ENCODE results near the gene PHLDB2. TPM values are rescaled to one million over a fixed set of nuclear protein-coding genes. Genes with fewer than 3 reads are reported as not detected.

Gene PHLDB2
- total RNA-seq, 1 donor from 2014 or later, result 170 TPM

- TF ChIP-seq CTCF (IDR thresholded peaks at IDR 0.05; ENCODE audit: insufficient read depth, low read depth, low read length), result no peak
- TF ChIP-seq EZH2 (IDR thresholded peaks at IDR 0.05; ENCODE audit: insufficient read depth, low read length), result no peak
- FAIRE-seq, result no peak
- peak overlapping the region; percentile 21 for H3K27ac Mint-ChIP-seq (ENCODE audit: unreplicated experiment)
Observed at GRCh38 chr3:111823341-111823855, 35.7 kb upstream of the PHLDB2 start.

GRCh38 chr3:111824351-111824750, 34.7 kb upstream of the PHLDB2 start:
- FAIRE-seq, result no peak
- no peaks in the 10 kb centered on the region for H3K27me3 Mint-ChIP-seq (ENCODE audit: low read depth, unreplicated experiment)
- no peak overlapping the region for H2AFZ ChIP-seq (ENCODE audit: low read depth, low read length)

More at GRCh38 chr3:111823341-111823855, 35.7 kb upstream of the PHLDB2 start:
- Mint-ChIP-seq H3K27me3 (ENCODE audit: low read depth, unreplicated experiment) (no peaks in the 10 kb centered on the region), H3K36me3 (ENCODE audit: low read depth, unreplicated experiment) (peaks cover 7% of the 10 kb centered on the region), H3K4me1 (ENCODE audit: low read depth, unreplicated experiment) (peaks cover 21% of the 10 kb centered on the region), H3K9me3 (ENCODE audit: unreplicated experiment) (peaks cover 14% of the 10 kb centered on the region), H3K4me3 (ENCODE audit: unreplicated experiment) (no peak overlapping the region)
- Histone ChIP-seq H3K36me3 (ENCODE audit: insufficient read depth, low read length) (no peaks in the 10 kb centered on the region), H2AFZ (ENCODE audit: low read depth, low read length) (no peak overlapping the region), H4K20me1 (ENCODE audit: insufficient read depth, low read length) (no peaks in the 10 kb centered on the region), H3K79me2 (ENCODE audit: insufficient read depth, low read length) (no peaks in the 10 kb centered on the region), H3K9ac (ENCODE audit: low read length) (no peak overlapping the region), H3K4me2 (ENCODE audit: low read length) (no peak overlapping the region), H3K4me3 (ENCODE audit: insufficient read depth, low read depth, low read length) (no peak overlapping the region), H3K9me3 (ENCODE audit: insufficient read depth, low read depth, low read length) (no peaks in the 10 kb centered on the region), H3K27ac (ENCODE audit: low read depth, low read length) (no peak overlapping the region), H3K27me3 (ENCODE audit: insufficient read depth, low read length) (no peaks in the 10 kb centered on the region), H3K4me1 (ENCODE audit: insufficient read depth, low read length) (no peaks in the 10 kb centered on the region)
- no peak for DNase-seq (ENCODE audit: low read depth)

More at GRCh38 chr3:111824351-111824750, 34.7 kb upstream of the PHLDB2 start:
- Histone ChIP-seq H3K27me3 (ENCODE audit: insufficient read depth, low read length) (no peaks in the 10 kb centered on the region), H3K4me1 (ENCODE audit: insufficient read depth, low read length) (no peaks in the 10 kb centered on the region), H3K79me2 (ENCODE audit: insufficient read depth, low read length) (no peaks in the 10 kb centered on the region), H3K4me2 (ENCODE audit: low read length) (no peak overlapping the region), H3K9me3 (ENCODE audit: insufficient read depth, low read depth, low read length) (no peaks in the 10 kb centered on the region), H3K27ac (ENCODE audit: low read depth, low read length) (no peak overlapping the region), H4K20me1 (ENCODE audit: insufficient read depth, low read length) (no peaks in the 10 kb centered on the region), H3K4me3 (ENCODE audit: insufficient read depth, low read depth, low read length) (no peak overlapping the region), H3K9ac (ENCODE audit: low read length) (no peak overlapping the region), H3K36me3 (ENCODE audit: insufficient read depth, low read length) (no peaks in the 10 kb centered on the region)
- DNase-seq (ENCODE audit: low read depth), result no peak
- no peak overlapping the region for H3K4me3 Mint-ChIP-seq (ENCODE audit: unreplicated experiment)
- peaks cover 9% of the 10 kb centered on the region for H3K9me3 Mint-ChIP-seq (ENCODE audit: unreplicated experiment)
- H3K36me3 Mint-ChIP-seq (ENCODE audit: low read depth, unreplicated experiment), result peaks cover 4% of the 10 kb centered on the region
- no peak overlapping the region for H3K27ac Mint-ChIP-seq (ENCODE audit: unreplicated experiment)
- H3K4me1 Mint-ChIP-seq (ENCODE audit: low read depth, unreplicated experiment), result peaks cover 21% of the 10 kb centered on the region
- TF ChIP-seq EZH2 (IDR thresholded peaks at IDR 0.05; ENCODE audit: insufficient read depth, low read length), result no peak
- no peak for TF ChIP-seq CTCF (IDR thresholded peaks at IDR 0.05; ENCODE audit: insufficient read depth, low read depth, low read length)
